Brain microvascular endothelial cell (primary cell): Measurements from ENCODE around the gene USP6NL.

Experiments
- DNase-seq: peaks from one replicate; pipeline ENCODE4 v3.0.0-alpha.2; 2020
- H3K27ac ChIP-seq: fragments of 250-450 bp; sonication (Bioruptor Pico); 2 replicates; pipeline ENCODE4 v1.5.1; 2020; ENCODE audit warnings: mild to moderate bottlenecking, moderate library complexity
- H3K27me3 ChIP-seq: fragments of 250-450 bp; sonication (Bioruptor Pico); replicated peaks from 2 replicates; pipeline ENCODE4 v1.5.1; 2020; ENCODE audit warnings: mild to moderate bottlenecking
- H3K36me3 ChIP-seq: fragments of 250-450 bp; sonication (Bioruptor Pico); replicated peaks from 2 replicates; pipeline ENCODE4 v1.5.1; 2020; ENCODE audit warnings: mild to moderate bottlenecking
- H3K4me3 ChIP-seq: 2 replicates; pipeline ENCODE4 v1.5.1; 2011; ENCODE audit warnings: low read depth, mild to moderate bottlenecking, control low read depth, low read length, moderate library complexity
- in situ Hi-C: cut with HindIII; loops from 2 replicates; pipeline ENCODE4 v1.10.0; 2017; ENCODE audit warnings: low sequenced_read_pairs, low pct_ligation_motif_present
- TF ChIP-seq, protein P1 (sequence below): IDR thresholded peaks from 2 replicates; pipeline ENCODE4 v1.5.1; 2011; ENCODE audit warnings: low read depth, mild to moderate bottlenecking, moderate library complexity, low read length, control low read depth, inconsistent platforms; ENCODE audit errors: missing control alignments

The USP6NL gene

DNA sequence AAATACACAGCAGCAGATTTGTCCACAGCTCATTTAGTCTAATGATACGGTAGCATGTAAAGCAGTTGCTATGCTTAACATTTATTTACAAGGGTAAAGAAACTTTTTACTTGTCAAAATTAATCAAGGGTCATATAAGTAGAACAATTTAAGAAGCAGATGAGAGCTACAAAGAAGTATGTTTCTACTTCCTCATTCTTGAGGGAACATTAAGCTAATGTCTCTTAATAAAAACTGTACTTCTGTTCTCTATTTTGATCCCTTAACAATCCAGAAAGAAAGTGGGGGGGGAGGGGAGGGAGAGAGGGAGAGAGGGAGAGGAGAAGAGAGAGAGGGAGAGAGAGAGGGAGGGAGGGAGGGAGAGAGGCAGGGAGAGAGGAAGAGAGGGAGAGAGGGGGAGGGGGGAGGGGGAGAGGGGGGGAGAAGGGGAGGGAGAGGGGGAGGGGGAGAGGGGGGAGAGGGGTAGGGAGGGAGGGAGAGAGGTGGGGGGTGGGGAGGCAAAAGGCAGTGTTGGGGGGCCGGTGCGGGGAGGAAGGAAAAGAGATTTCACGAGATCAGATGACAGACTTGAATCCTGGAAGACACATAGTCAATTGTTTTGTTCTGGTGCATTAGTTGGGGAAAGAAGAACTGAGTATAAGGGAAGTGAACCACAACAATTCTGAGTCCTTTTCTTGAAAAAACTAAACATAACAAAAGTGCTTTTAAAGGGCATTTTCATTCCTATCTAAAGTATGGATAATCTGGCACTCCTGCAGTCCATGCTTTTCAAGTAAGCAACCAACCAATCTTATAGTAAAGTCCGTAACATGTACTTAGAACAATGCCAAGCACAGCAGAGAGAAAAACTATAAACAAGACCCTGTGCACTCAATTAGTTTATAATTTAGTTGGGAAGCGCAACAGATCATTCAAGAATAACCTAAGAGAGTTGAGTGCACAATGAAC is 128.0 kb downstream of the USP6NL start:
- DNase-seq = no peak
- H3K27me3 ChIP-seq = no peaks in the 10 kb centered on the region
- no peak overlapping the region for H3K4me3 ChIP-seq
- in situ Hi-C loops = no loop called here
- TF ChIP-seq, protein P1, sequence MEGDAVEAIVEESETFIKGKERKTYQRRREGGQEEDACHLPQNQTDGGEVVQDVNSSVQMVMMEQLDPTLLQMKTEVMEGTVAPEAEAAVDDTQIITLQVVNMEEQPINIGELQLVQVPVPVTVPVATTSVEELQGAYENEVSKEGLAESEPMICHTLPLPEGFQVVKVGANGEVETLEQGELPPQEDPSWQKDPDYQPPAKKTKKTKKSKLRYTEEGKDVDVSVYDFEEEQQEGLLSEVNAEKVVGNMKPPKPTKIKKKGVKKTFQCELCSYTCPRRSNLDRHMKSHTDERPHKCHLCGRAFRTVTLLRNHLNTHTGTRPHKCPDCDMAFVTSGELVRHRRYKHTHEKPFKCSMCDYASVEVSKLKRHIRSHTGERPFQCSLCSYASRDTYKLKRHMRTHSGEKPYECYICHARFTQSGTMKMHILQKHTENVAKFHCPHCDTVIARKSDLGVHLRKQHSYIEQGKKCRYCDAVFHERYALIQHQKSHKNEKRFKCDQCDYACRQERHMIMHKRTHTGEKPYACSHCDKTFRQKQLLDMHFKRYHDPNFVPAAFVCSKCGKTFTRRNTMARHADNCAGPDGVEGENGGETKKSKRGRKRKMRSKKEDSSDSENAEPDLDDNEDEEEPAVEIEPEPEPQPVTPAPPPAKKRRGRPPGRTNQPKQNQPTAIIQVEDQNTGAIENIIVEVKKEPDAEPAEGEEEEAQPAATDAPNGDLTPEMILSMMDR = no peak
- peaks cover 2% of the 10 kb centered on the region for H3K36me3 ChIP-seq
- H3K27ac ChIP-seq = no peak overlapping the region

GRCh38 chr10:11482306-11482705 is 129.1 kb downstream of the USP6NL start:
- no peak overlapping the region for H3K4me3 ChIP-seq
- TF ChIP-seq, protein P1 = no peak
- in situ Hi-C loops = no loop called here
- no peak for DNase-seq
- peaks cover 2% of the 10 kb centered on the region for H3K36me3 ChIP-seq
- no peaks in the 10 kb centered on the region for H3K27me3 ChIP-seq
- H3K27ac ChIP-seq = no peak overlapping the region

DNA sequence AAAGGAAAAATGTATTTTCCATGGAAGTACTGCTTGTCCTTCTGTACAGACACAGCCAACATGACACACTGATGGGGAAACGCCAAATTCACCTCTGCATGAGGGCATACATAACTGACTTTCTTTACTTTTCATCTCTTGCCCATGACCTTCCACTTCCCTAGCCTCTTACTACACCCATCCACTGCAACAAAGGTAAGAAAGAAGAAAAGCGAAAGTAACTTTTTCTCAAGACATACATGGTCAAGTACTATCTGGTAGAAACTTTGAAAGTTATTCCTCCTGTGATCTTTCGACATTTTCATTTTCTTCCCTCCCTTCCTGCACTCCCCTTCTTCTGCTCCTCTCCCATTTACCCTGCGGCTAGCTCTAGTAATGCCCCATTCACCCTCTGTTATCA is 130.8 kb downstream of the USP6NL start:
- in situ Hi-C loops = no loop called here
- Histone ChIP-seq H3K36me3 (peaks cover 2% of the 10 kb centered on the region), H3K4me3 (no peak overlapping the region), H3K27ac (no peak overlapping the region), H3K27me3 (no peaks in the 10 kb centered on the region)
- no peak for DNase-seq
- TF ChIP-seq, protein P1 = no peak

DNA sequence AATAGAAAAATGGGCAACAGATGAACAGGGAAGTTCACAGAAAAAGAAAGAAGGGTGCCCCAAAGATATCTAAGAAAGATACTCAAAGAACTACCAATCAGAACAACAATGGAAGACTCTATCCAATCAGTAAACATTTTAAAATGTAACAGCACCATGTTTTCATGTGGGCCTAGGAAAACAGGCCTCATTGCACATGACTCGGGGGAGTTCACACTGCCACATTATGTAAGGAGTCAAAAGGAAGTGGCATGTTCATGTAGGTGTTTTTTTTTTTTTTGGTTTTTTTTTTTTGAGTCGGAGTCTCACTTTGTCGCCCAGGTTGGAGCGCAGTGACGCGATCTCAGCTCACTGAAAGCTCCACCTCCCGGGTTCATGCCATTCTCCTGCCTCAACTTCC is 132.2 kb downstream of the USP6NL start:
- Histone ChIP-seq H3K36me3 (peaks cover 2% of the 10 kb centered on the region), H3K27me3 (no peaks in the 10 kb centered on the region), H3K27ac (no peak overlapping the region), H3K4me3 (no peak overlapping the region)
- in situ Hi-C loops = no loop called here
- TF ChIP-seq, protein P1 = no peak
- DNase-seq = no peak

DNA sequence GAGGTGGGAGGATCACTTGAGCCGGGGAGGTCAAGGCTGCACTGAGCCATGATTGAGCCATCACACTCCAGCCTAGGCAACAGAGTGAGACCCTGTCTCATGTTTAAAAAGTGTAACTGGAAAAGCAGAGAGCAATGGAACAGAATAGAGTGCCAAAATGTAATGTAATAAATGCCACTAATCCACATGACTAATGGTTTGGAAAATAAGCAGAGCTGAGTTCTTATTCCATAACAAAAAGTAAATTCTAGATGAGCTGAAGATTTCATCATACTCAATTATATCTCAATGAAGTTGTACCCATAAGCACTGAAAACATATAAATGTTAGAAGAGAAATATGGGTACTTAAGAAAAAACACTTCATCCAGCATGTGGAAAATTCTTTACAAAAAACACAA is 132.6 kb downstream of the USP6NL start:
- TF ChIP-seq, protein P1 = no peak
- Histone ChIP-seq H3K4me3 (no peak overlapping the region), H3K27ac (no peak overlapping the region), H3K27me3 (no peaks in the 10 kb centered on the region), H3K36me3 (peaks cover 2% of the 10 kb centered on the region)
- no peak for DNase-seq
- in situ Hi-C loops = no loop called here
